HUES64 (cell line): ENCODE measurements around the gene NF1. TPM values are rescaled to one million over a fixed set of nuclear protein-coding genes. Genes with fewer than 3 reads are reported as not detected.
A peak's percentile ranks its signal among the peaks of the same experiment; 100 is the strongest.
"Not testable (repeated sequence)": the region's sequence is repeated elsewhere in the genome, so short reads cannot be mapped to it uniquely, and the experiment has no call there.

Experiments used
- H3K27ac ChIP-seq: 2 replicates; pipeline ENCODE4 v1.7.0; 2013; ENCODE audit warnings: low read depth, low read length, inconsistent platforms
- H3K27me3 ChIP-seq: 2 replicates; pipeline ENCODE4 v1.6.1; 2013; ENCODE audit warnings: mild to moderate bottlenecking, low read length; ENCODE audit not compliant: insufficient read depth
- H3K36me3 ChIP-seq: 2 replicates; pipeline ENCODE4 v1.6.1; 2013; ENCODE audit warnings: mild to moderate bottlenecking, low read length; ENCODE audit not compliant: insufficient read depth
- H3K4me1 ChIP-seq: 2 replicates; pipeline ENCODE4 v1.6.1; 2013; ENCODE audit warnings: mild to moderate bottlenecking, low read length, moderate library complexity; ENCODE audit not compliant: insufficient read depth
- H3K4me3 ChIP-seq: 2 replicates; pipeline ENCODE4 v1.5.1; 2013; ENCODE audit warnings: mild to moderate bottlenecking, low read length, moderate library complexity
- H3K9ac ChIP-seq: 2 replicates; pipeline ENCODE4 v1.6.1; 2013; ENCODE audit warnings: mild to moderate bottlenecking, low read depth, low read length
- H3K9me3 ChIP-seq: 2 replicates; pipeline ENCODE4 v1.6.1; 2013; ENCODE audit warnings: low read depth, low read length; ENCODE audit not compliant: insufficient read depth
- WGBS: fragments of 150-250, 120-280 bp; methylation state at CpG from one replicate; pipeline ENCODE4 v1.1.7; 2013; ENCODE audit warnings: missing lambda C conversion rate; 5-methylcytosine and 5-hydroxymethylcytosine counted together
- polyA plus RNA-seq, 2 experiments: library from polyadenylated mRNA; stranded (reverse); fragments of 50-300 nt; gene quantifications; one replicate each; pipeline ENCODE4 v1.2.3, GENCODE V29; 2013

The NF1 gene
- polyA plus RNA-seq (2013, experiment 1 of 2) = 15.9 TPM
- polyA plus RNA-seq (2013, experiment 2 of 2) = 15.5 TPM

- Histone ChIP-seq H3K9ac (peak within 1 kb of the TSS; percentile 72), H3K4me1 (peaks cover 17% of the 10 kb centered on the region), H3K36me3 (no peaks in the 10 kb centered on the region), H3K27ac (peak within 1 kb of the TSS; percentile 96), H3K27me3 (no peaks in the 10 kb centered on the region), H3K4me3 (peak within 1 kb of the TSS; percentile 99), H3K9me3 (no peaks in the 10 kb centered on the region)
- 0% methylated on average over 36 of the region's 45 CpGs for WGBS
Observed at GRCh38 chr17:31094600-31095235, at the start of gene NF1. TSS of gene NF1 (plus strand) at chr17:31094977. CDS start at chr17:31095310, 333 bp downstream.

- not testable (repeated sequence) for H3K27ac ChIP-seq, H3K4me1 ChIP-seq, H3K36me3 ChIP-seq, H3K27me3 ChIP-seq, H3K9me3 ChIP-seq, H3K4me3 ChIP-seq, H3K9ac ChIP-seq
- 90% methylated on average over 3 of the region's 7 CpGs for WGBS
Observed at GRCh38 chr17:31046856-31047425, 47.8 kb upstream of the NF1 start.

- Histone ChIP-seq H3K4me3 (no peak overlapping the region), H3K9ac (no peak overlapping the region), H3K27ac (no peak overlapping the region), H3K36me3 (no peaks in the 10 kb centered on the region), H3K4me1 (no peaks in the 10 kb centered on the region), H3K9me3 (no peaks in the 10 kb centered on the region), H3K27me3 (no peaks in the 10 kb centered on the region)
Observed at GRCh38 chr17:31048142-31048541, 46.6 kb upstream of the NF1 start.

GRCh38 chr17:31048780-31049179, 46.0 kb upstream of the NF1 start:
- H3K27ac ChIP-seq = no peak overlapping the region
- H3K4me3 ChIP-seq = no peak overlapping the region

GRCh38 chr17:31050948-31051347, 43.8 kb upstream of the NF1 start:
- no peak overlapping the region for H3K9ac ChIP-seq
- no peak overlapping the region for H3K4me3 ChIP-seq
- WGBS = 94% methylated on average over 9 of the region's 9 CpGs
- no peaks in the 10 kb centered on the region for H3K27me3 ChIP-seq
- H3K9me3 ChIP-seq = no peaks in the 10 kb centered on the region
- H3K27ac ChIP-seq = no peak overlapping the region
- H3K36me3 ChIP-seq = no peaks in the 10 kb centered on the region
- no peaks in the 10 kb centered on the region for H3K4me1 ChIP-seq

More at GRCh38 chr17:31048780-31049179, 46.0 kb upstream of the NF1 start:
- Histone ChIP-seq H3K9me3 (no peaks in the 10 kb centered on the region), H3K4me1 (no peaks in the 10 kb centered on the region), H3K36me3 (no peaks in the 10 kb centered on the region), H3K9ac (no peak overlapping the region), H3K27me3 (no peaks in the 10 kb centered on the region)

- H3K4me3 ChIP-seq = no peak overlapping the region
- H3K9me3 ChIP-seq = no peaks in the 10 kb centered on the region
- no peaks in the 10 kb centered on the region for H3K4me1 ChIP-seq
- H3K36me3 ChIP-seq = no peaks in the 10 kb centered on the region
- H3K27ac ChIP-seq = no peak overlapping the region
- 95% methylated on average over 1 of the region's 2 CpGs for WGBS
- no peak overlapping the region for H3K9ac ChIP-seq
- no peaks in the 10 kb centered on the region for H3K27me3 ChIP-seq
Observed at GRCh38 chr17:31051506-31051905, 43.3 kb upstream of the NF1 start.

- no peaks in the 10 kb centered on the region for H3K9me3 ChIP-seq
- H3K4me3 ChIP-seq = no peak overlapping the region
- H3K36me3 ChIP-seq = no peaks in the 10 kb centered on the region
- H3K27ac ChIP-seq = no peak overlapping the region
- no peaks in the 10 kb centered on the region for H3K4me1 ChIP-seq
- no peaks in the 10 kb centered on the region for H3K27me3 ChIP-seq
- WGBS = 93% methylated on average over 9 of the region's 9 CpGs
- no peak overlapping the region for H3K9ac ChIP-seq
Observed at GRCh38 chr17:31052187-31052889, 42.4 kb upstream of the NF1 start.

- no peaks in the 10 kb centered on the region for H3K36me3 ChIP-seq
- no peaks in the 10 kb centered on the region for H3K27me3 ChIP-seq
- H3K9me3 ChIP-seq = no peaks in the 10 kb centered on the region
- H3K4me3 ChIP-seq = no peak overlapping the region
- WGBS = 97% methylated on average over 3 of the region's 4 CpGs
- no peak overlapping the region for H3K27ac ChIP-seq
- no peaks in the 10 kb centered on the region for H3K4me1 ChIP-seq
- no peak overlapping the region for H3K9ac ChIP-seq
Observed at GRCh38 chr17:31053071-31053470, 41.7 kb upstream of the NF1 start.

- Histone ChIP-seq H3K4me3 (no peak overlapping the region), H3K36me3 (no peaks in the 10 kb centered on the region)
- 87% methylated on average over 3 of the region's 3 CpGs for WGBS
Observed at GRCh38 chr17:31054761-31055160, 40.0 kb upstream of the NF1 start.

GRCh38 chr17:31058976-31059375, 35.8 kb upstream of the NF1 start:
- Histone ChIP-seq H3K9ac (no peak overlapping the region), H3K4me1 (no peaks in the 10 kb centered on the region), H3K4me3 (no peak overlapping the region), H3K36me3 (no peaks in the 10 kb centered on the region), H3K27ac (no peak overlapping the region), H3K27me3 (no peaks in the 10 kb centered on the region), H3K9me3 (no peaks in the 10 kb centered on the region)
- WGBS = 91% methylated on average over 2 of the region's 2 CpGs

More at GRCh38 chr17:31054761-31055160, 40.0 kb upstream of the NF1 start:
- Histone ChIP-seq H3K9me3 (no peaks in the 10 kb centered on the region), H3K4me1 (no peaks in the 10 kb centered on the region), H3K27me3 (no peaks in the 10 kb centered on the region), H3K9ac (no peak overlapping the region), H3K27ac (no peak overlapping the region)

- no peak overlapping the region for H3K9ac ChIP-seq
- H3K4me1 ChIP-seq = no peaks in the 10 kb centered on the region
- no peaks in the 10 kb centered on the region for H3K27me3 ChIP-seq
- WGBS = 85% methylated on average over 6 of the region's 7 CpGs
- no peaks in the 10 kb centered on the region for H3K36me3 ChIP-seq
- H3K9me3 ChIP-seq = no peaks in the 10 kb centered on the region
- no peak overlapping the region for H3K27ac ChIP-seq
- no peak overlapping the region for H3K4me3 ChIP-seq
Observed at GRCh38 chr17:31060791-31061550, 33.8 kb upstream of the NF1 start.
